CD4-positive, alpha-beta T cell treated with Interleukin-17A for 1 hour (primary cell): ENCODE data around the gene TEKT5.
"Not testable (repeated sequence)": the region's sequence is repeated elsewhere in the genome, so short reads cannot be mapped to it uniquely, and the experiment has no call there.

ENCODE experiments used
- DNase-seq: peaks from one replicate; pipeline ENCODE4 v3.0.0-alpha.2; 2020

TEKT5 gene

GRCh38 chr16:10629592-10629963 lies 65.2 kb downstream of the TEKT5 start:
- no peak for DNase-seq

DNA sequence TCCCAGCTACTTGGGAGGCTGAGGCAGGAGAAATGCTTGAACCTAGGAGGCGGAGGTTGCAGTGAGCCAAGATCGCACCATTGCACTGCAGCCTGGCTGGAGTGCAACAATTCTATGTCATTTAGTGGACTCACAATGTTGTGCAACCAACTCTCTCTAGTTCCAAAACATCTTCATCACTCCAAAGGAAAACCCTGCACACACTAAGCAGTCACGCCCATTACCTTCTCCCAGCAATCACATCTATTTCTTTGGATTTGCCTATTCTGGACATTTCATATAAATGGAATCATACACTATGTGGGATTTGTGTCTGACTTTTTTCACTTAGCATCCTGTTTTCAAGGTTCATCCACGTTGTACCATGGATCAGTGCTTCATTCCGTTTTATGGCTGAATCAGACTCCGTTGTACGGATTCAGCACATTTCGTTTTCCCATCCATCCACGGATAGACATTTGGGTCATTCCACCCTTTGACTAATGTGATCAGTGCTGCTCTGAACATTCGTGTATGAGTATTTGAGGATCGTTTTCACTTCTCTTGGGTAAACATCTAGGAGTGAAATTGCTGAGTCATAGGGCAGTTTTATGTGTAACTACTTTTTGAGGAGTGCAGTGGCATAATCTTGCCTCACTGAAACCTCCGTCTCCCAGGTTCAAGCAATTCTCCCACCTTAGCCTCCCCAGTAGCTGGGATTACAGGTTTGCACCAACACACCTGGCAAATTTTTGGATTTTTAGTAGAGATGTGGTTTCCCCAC lies 69.0 kb downstream of the TEKT5 start:
- no peak for DNase-seq

GRCh38 chr16:10624527-10624926 lies 70.2 kb downstream of the TEKT5 start:
- DNase-seq: no peak

GRCh38 chr16:10623059-10623458 lies 71.7 kb downstream of the TEKT5 start:
- DNase-seq: no peak

- DNase-seq: no peak
Observed at GRCh38 chr16:10622036-10622921, 72.5 kb downstream of the TEKT5 start.

GRCh38 chr16:10621216-10621949 lies 73.3 kb downstream of the TEKT5 start:
- DNase-seq: not testable (repeated sequence)

GRCh38 chr16:10620120-10620519 lies 74.6 kb downstream of the TEKT5 start:
- no peak for DNase-seq

DNA sequence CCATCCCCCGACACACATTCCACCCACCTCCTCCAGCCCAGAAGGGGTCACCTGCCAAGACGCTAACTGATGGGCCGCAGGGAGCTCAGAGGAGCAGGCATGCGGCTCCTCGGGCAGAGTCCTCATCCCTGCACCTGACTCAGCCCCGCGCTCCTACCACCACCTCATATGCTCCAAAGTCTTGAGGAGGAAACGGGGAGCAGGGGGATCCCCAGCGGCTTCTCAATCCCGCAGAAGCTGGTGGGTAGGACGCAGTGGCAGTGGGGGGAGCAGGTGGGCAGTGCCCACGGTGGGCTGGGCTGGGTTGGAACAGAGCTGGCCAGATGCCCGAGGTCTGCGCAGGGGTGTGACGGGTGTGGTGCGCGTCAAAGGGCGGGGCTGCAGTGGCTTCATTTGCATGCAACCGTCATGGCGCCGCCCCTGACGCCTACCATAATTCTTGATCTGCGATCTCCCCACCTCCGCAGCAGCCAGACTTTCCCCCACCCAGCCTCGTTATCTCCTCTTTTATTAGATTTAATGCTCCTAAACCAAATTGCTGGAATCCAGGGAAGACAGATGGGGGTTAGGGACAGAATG lies 75.4 kb downstream of the TEKT5 start:
- DNase-seq: no peak

DNA sequence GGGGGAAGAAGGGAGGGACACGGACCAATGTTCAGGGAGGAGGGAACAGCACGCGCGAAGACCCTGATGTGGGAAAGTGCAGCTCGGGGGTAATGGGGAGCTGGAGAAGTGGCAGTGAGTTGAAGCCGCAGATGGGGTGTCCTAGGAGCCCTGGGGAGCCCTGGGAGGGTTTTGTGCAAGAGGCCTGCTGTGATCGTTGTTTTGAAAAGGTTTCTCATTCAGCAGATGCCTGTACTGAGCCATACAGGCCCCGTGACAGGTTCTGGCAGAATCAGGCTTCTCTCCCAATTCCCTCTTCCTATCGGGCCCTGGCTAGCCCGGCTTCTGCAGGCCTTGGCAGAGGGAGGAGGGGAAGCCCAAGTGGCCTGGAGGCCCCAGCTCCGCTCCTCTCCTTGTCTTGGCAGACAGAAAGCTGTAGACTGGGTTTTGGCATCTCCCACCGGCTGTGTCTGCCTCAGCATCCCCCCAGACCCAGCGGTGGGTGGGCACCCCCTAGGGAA lies 76.0 kb downstream of the TEKT5 start:
- no peak for DNase-seq

- no peak for DNase-seq
Observed at GRCh38 chr16:10617662-10618420, 76.9 kb downstream of the TEKT5 start.

- no peak for DNase-seq
Observed at GRCh38 chr16:10616756-10617640, 77.7 kb downstream of the TEKT5 start.

- no peak for DNase-seq
Observed at GRCh38 chr16:10616419-10616755, 78.3 kb downstream of the TEKT5 start.

- DNase-seq: no peak
Observed at GRCh38 chr16:10614685-10615084, 80.0 kb downstream of the TEKT5 start.

- no peak for DNase-seq
Observed at GRCh38 chr16:10613785-10614485, 80.8 kb downstream of the TEKT5 start.

DNA sequence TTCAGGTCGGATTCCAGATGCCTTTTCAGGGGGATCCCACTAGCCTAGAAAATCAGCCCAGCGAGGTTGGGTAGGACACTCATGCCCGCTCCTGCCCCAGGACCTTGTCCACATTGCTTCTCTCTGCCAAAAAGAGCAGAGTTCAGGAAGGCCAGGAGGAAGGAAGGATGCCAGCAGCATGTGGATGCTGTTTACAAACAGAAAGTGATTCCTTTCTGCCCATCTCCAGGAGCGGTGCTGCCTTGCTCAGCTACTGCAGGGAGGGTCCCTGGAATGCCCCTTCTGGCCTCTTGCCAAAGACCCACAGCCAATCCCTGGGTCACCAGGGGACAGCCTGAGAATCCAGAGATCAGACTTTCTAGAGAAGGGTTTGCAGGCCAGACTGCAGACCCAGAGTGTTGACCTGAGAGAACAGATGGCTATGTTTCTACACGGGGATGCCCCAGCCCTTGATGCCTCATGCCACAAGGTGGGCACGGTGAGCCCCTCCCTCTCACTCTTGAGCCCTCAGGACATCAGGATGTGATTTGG lies 82.0 kb downstream of the TEKT5 start:
- DNase-seq: no peak

GRCh38 chr16:10611825-10612342 lies 82.8 kb downstream of the TEKT5 start:
- DNase-seq: no peak

DNA sequence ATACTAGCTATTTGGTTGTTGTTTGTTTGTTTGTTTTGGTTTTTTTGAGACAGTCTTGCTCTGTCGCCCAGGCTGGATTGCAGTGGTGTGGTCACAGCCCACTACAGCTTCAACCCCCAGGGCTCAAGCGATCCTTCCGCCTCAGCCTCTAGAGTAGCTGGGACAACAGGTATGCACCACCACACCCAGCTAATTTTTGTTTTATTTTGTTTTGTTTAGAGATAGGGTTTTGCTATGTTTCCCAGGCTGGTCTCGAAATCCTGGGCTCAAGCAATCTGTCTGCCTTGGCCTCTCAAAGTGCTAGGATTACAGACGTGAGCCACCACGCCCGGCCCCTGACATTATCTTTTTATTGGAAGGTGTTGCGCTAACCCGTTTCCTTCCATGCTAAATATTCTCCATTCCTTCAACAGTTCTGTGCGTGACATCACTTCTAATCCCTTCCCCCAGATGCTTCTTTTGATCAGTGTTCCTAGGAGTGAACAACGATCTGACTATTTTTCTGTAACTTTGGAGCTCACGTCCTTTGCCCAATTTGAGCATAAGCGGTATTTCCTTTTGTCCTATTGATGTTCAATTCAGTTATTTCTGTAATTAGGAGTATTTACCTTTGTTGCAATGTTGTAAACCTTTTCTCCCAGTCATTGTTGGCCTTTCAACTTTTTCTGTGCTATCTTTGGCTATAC lies 84.1 kb downstream of the TEKT5 start:
- no peak for DNase-seq

DNA sequence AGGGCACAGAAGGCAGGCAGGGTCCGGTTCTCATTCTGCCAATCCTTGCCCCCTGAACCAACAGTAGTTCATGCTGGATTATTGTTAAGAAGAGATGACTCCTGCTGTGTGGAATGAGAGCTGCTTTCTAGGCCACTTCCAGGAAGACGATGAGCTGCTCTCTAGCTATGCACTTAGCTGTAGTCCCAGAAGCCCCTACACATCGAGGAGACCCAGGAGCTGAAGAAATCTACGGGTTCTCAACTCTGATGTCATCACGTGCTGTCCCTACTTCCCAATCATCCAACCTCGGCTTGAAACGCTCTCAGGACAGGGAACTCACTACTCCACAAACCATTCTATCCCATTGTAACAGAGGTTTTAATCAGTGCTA lies 85.3 kb downstream of the TEKT5 start:
- no peak for DNase-seq

DNA sequence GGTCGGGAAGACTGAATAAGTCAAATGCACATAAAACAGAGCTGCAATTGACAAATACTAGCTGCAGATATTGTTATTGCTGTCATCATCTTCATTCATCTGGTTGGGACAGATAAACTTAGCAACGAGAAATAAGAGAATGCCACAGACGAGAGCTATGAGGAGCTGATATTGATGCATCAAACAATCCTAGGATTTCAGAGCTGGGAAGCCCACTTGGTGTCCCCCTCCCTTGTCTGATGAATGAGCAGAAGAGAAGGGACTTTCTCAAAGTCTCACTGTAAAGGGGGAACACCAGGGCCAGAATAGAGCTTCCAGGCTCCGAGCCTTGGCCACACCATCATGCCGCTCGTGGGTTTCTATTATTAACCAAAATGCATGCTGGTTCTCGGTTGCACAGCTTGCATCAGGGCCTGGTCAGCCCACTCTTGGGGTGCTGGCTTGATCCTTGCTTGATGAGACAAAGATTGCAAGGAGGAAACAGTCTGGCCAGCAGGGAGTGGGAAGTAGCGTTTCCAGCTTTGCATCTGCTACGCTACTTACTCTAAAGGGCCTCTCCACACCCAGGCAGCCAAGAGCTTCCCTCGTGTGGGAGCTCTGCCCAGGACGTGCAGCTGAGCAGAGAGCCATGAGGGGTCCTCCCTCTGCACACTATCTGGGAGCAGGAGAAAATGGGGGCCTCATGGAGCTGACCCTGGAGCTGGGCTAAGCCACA lies 85.9 kb downstream of the TEKT5 start:
- no peak for DNase-seq
